Measurements from ENCODE around the gene UEVLD. TPM values are rescaled to one million over a fixed set of nuclear protein-coding genes. Genes with fewer than 3 reads are reported as not detected.

UEVLD gene
- total RNA-seq, 1 donor from 2014 or later = 20.1 TPM

GRCh38 chr11:18633256-18634139 lies 45.0 kb upstream of the UEVLD start:
- Mint-ChIP-seq H3K27me3 (ENCODE audit: low read depth, unreplicated experiment) (peaks cover 2% of the 10 kb centered on the region), H3K9me3 (ENCODE audit: unreplicated experiment) (no peaks in the 10 kb centered on the region), H3K27ac (ENCODE audit: unreplicated experiment) (peak overlapping the region; percentile 100), H3K36me3 (ENCODE audit: low read depth, unreplicated experiment) (no peaks in the 10 kb centered on the region), H3K4me1 (ENCODE audit: low read depth, unreplicated experiment) (no peaks in the 10 kb centered on the region), H3K4me3 (ENCODE audit: unreplicated experiment) (peak overlapping the region; percentile 100)
- H3K9me3 ChIP-seq (ENCODE audit: insufficient read depth, low read depth, low read length) = no peaks in the 10 kb centered on the region
- H3K27me3 ChIP-seq (ENCODE audit: insufficient read depth, low read length) = no peaks in the 10 kb centered on the region
- peak overlapping the region; percentile 92 for H3K4me3 ChIP-seq (ENCODE audit: insufficient read depth, low read depth, low read length)
- FAIRE-seq = no peak
- H3K9ac ChIP-seq (ENCODE audit: low read length) = peak overlapping the region; percentile 95
- TF ChIP-seq CTCF (IDR thresholded peaks at IDR 0.05; ENCODE audit: insufficient read depth, low read depth, low read length) (no peak), EZH2 (IDR thresholded peaks at IDR 0.05; ENCODE audit: insufficient read depth, low read length) (no peak)
- peak overlapping the region; percentile 94 for H3K4me2 ChIP-seq (ENCODE audit: low read length)
- no peak for DNase-seq (ENCODE audit: low read depth)
- H3K27ac ChIP-seq (ENCODE audit: low read depth, low read length) = peak overlapping the region; percentile 99
- peaks cover 39% of the 10 kb centered on the region for H4K20me1 ChIP-seq (ENCODE audit: insufficient read depth, low read length)
- peak overlapping the region; percentile 72 for H2AFZ ChIP-seq (ENCODE audit: low read depth, low read length)
- peaks cover 57% of the 10 kb centered on the region for H3K79me2 ChIP-seq (ENCODE audit: insufficient read depth, low read length)
- peaks cover 9% of the 10 kb centered on the region for H3K4me1 ChIP-seq (ENCODE audit: insufficient read depth, low read length)
- no peaks in the 10 kb centered on the region for H3K36me3 ChIP-seq (ENCODE audit: insufficient read depth, low read length)

GRCh38 chr11:18632841-18633240 lies 44.3 kb upstream of the UEVLD start:
- H3K27ac ChIP-seq (ENCODE audit: low read depth, low read length) = no peak overlapping the region
- no peaks in the 10 kb centered on the region for H3K4me1 Mint-ChIP-seq (ENCODE audit: low read depth, unreplicated experiment)
- no peak for TF ChIP-seq EZH2 (IDR thresholded peaks at IDR 0.05; ENCODE audit: insufficient read depth, low read length)
- no peak for TF ChIP-seq CTCF (IDR thresholded peaks at IDR 0.05; ENCODE audit: insufficient read depth, low read depth, low read length)
- DNase-seq (ENCODE audit: low read depth) = no peak
- no peaks in the 10 kb centered on the region for H3K9me3 Mint-ChIP-seq (ENCODE audit: unreplicated experiment)
- H3K4me3 ChIP-seq (ENCODE audit: insufficient read depth, low read depth, low read length) = peak overlapping the region; percentile 92
- no peaks in the 10 kb centered on the region for H3K36me3 ChIP-seq (ENCODE audit: insufficient read depth, low read length)
- peak overlapping the region; percentile 95 for H3K9ac ChIP-seq (ENCODE audit: low read length)
- H3K27ac Mint-ChIP-seq (ENCODE audit: unreplicated experiment) = no peak overlapping the region
- no peaks in the 10 kb centered on the region for H3K9me3 ChIP-seq (ENCODE audit: insufficient read depth, low read depth, low read length)
- no peak overlapping the region for H2AFZ ChIP-seq (ENCODE audit: low read depth, low read length)
- H3K27me3 Mint-ChIP-seq (ENCODE audit: low read depth, unreplicated experiment) = peaks cover 2% of the 10 kb centered on the region
- peaks cover 9% of the 10 kb centered on the region for H3K4me1 ChIP-seq (ENCODE audit: insufficient read depth, low read length)
- FAIRE-seq = no peak
- H4K20me1 ChIP-seq (ENCODE audit: insufficient read depth, low read length) = peaks cover 46% of the 10 kb centered on the region
- peak overlapping the region; percentile 100 for H3K4me3 Mint-ChIP-seq (ENCODE audit: unreplicated experiment)
- H3K4me2 ChIP-seq (ENCODE audit: low read length) = peak overlapping the region; percentile 94
- H3K27me3 ChIP-seq (ENCODE audit: insufficient read depth, low read length) = no peaks in the 10 kb centered on the region
- peaks cover 63% of the 10 kb centered on the region for H3K79me2 ChIP-seq (ENCODE audit: insufficient read depth, low read length)
- no peaks in the 10 kb centered on the region for H3K36me3 Mint-ChIP-seq (ENCODE audit: low read depth, unreplicated experiment)

- Mint-ChIP-seq H3K27ac (ENCODE audit: unreplicated experiment) (no peak overlapping the region), H3K36me3 (ENCODE audit: low read depth, unreplicated experiment) (no peaks in the 10 kb centered on the region), H3K27me3 (ENCODE audit: low read depth, unreplicated experiment) (no peaks in the 10 kb centered on the region), H3K4me1 (ENCODE audit: low read depth, unreplicated experiment) (no peaks in the 10 kb centered on the region), H3K9me3 (ENCODE audit: unreplicated experiment) (no peaks in the 10 kb centered on the region), H3K4me3 (ENCODE audit: unreplicated experiment) (no peak overlapping the region)
- Histone ChIP-seq H3K9me3 (ENCODE audit: insufficient read depth, low read depth, low read length) (no peaks in the 10 kb centered on the region), H3K4me3 (ENCODE audit: insufficient read depth, low read depth, low read length) (no peak overlapping the region), H3K4me2 (ENCODE audit: low read length) (no peak overlapping the region), H3K27me3 (ENCODE audit: insufficient read depth, low read length) (no peaks in the 10 kb centered on the region), H4K20me1 (ENCODE audit: insufficient read depth, low read length) (peaks cover 94% of the 10 kb centered on the region), H3K4me1 (ENCODE audit: insufficient read depth, low read length) (no peaks in the 10 kb centered on the region), H3K9ac (ENCODE audit: low read length) (no peak overlapping the region), H3K27ac (ENCODE audit: low read depth, low read length) (no peak overlapping the region), H2AFZ (ENCODE audit: low read depth, low read length) (no peak overlapping the region), H3K79me2 (ENCODE audit: insufficient read depth, low read length) (peaks cover 96% of the 10 kb centered on the region), H3K36me3 (ENCODE audit: insufficient read depth, low read length) (no peaks in the 10 kb centered on the region)
- DNase-seq (ENCODE audit: low read depth) (no peak), FAIRE-seq (no peak)
- TF ChIP-seq CTCF (IDR thresholded peaks at IDR 0.05; ENCODE audit: insufficient read depth, low read depth, low read length) (no peak), EZH2 (IDR thresholded peaks at IDR 0.05; ENCODE audit: insufficient read depth, low read length) (no peak)
Measured at GRCh38 chr11:18624161-18624560, 35.6 kb upstream of the UEVLD start.

Data from astrocyte (in vitro differentiated cells and primary cell).